Osteocyte (in vitro differentiated cells): ENCODE data around the gene ACADS. TPM values are rescaled to one million over a fixed set of nuclear protein-coding genes. Genes with fewer than 3 reads are reported as not detected.

ENCODE experiments used
- DNase-seq: peaks from one replicate; pipeline ENCODE4 v3.0.0; 2021; ENCODE audit warnings: mixed read lengths; ENCODE audit not compliant: unreplicated experiment; ENCODE audit errors: extremely low spot score
- H3K27ac Mint-ChIP-seq: one replicate; pipeline ENCODE4 v1.8.0; 2021; ENCODE audit warnings: mild to moderate bottlenecking, mixed read lengths; ENCODE audit not compliant: unreplicated experiment
- H3K27me3 Mint-ChIP-seq: one replicate; pipeline ENCODE4 v1.8.0; 2021; ENCODE audit warnings: mixed read lengths; ENCODE audit not compliant: unreplicated experiment
- H3K36me3 Mint-ChIP-seq: one replicate; pipeline ENCODE4 v1.8.0; 2021; ENCODE audit warnings: mixed read lengths; ENCODE audit not compliant: unreplicated experiment
- H3K4me1 Mint-ChIP-seq: one replicate; pipeline ENCODE4 v1.8.0; 2021; ENCODE audit warnings: mixed read lengths; ENCODE audit not compliant: unreplicated experiment
- H3K4me3 Mint-ChIP-seq: one replicate; pipeline ENCODE4 v1.8.0; 2021; ENCODE audit warnings: mild to moderate bottlenecking, moderate library complexity, mixed read lengths; ENCODE audit not compliant: unreplicated experiment
- H3K9me3 Mint-ChIP-seq: one replicate; pipeline ENCODE4 v1.8.0; 2021; ENCODE audit warnings: mixed read lengths; ENCODE audit not compliant: unreplicated experiment
- CTCF ChIP-seq: fragments of 200-600 bp; sonication (generic); IDR thresholded peaks from 2 replicates; pipeline ENCODE4 v1.5.0; 2021; ENCODE audit warnings: antibody characterized with exemption, mild to moderate bottlenecking, moderate library complexity
- total RNA-seq: library from RNA; stranded (reverse); gene quantifications from 2 replicates; pipeline ENCODE4 v1.2.1, GENCODE V29; 2021

The ACADS gene
- total RNA-seq, 1 donor from 2014 or later = 4.9 TPM

DNA sequence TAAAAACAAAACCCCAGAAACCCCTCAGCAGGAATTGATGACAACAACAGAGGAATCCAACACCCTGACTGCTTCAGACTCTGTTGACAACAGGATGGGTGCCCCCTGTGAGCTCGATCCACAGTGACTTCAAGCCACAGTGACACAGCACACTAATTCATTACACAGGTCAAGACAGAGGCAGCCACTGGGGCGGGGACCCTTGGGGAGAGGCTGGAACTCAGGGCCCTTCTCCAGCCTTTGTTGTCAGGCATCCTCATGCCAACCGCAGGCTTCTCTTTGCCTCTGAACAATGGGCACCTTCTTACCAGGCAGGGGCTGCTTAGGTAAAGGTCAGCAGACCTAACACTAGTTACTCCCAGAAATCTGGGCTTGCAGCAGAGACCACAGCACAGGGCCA is 37.6 kb downstream of the ACADS start:
- peak overlapping the region; percentile 38 for H3K27ac Mint-ChIP-seq
- H3K9me3 Mint-ChIP-seq = no peaks in the 10 kb centered on the region
- no peak for TF ChIP-seq CTCF
- no peak for DNase-seq
- H3K4me1 Mint-ChIP-seq = peaks cover 23% of the 10 kb centered on the region
- peaks cover 46% of the 10 kb centered on the region for H3K36me3 Mint-ChIP-seq
- no peak overlapping the region for H3K4me3 Mint-ChIP-seq
- no peaks in the 10 kb centered on the region for H3K27me3 Mint-ChIP-seq

GRCh38 chr12:120764816-120765215 is 39.2 kb downstream of the ACADS start:
- peaks cover 23% of the 10 kb centered on the region for H3K4me1 Mint-ChIP-seq
- no peaks in the 10 kb centered on the region for H3K27me3 Mint-ChIP-seq
- H3K9me3 Mint-ChIP-seq = no peaks in the 10 kb centered on the region
- H3K27ac Mint-ChIP-seq = no peak overlapping the region
- H3K4me3 Mint-ChIP-seq = no peak overlapping the region
- H3K36me3 Mint-ChIP-seq = peaks cover 52% of the 10 kb centered on the region
- DNase-seq = no peak
- no peak for TF ChIP-seq CTCF

GRCh38 chr12:120766566-120766965 is 40.9 kb downstream of the ACADS start:
- H3K4me1 Mint-ChIP-seq = peaks cover 25% of the 10 kb centered on the region
- H3K36me3 Mint-ChIP-seq = peaks cover 47% of the 10 kb centered on the region
- no peak overlapping the region for H3K27ac Mint-ChIP-seq
- no peaks in the 10 kb centered on the region for H3K9me3 Mint-ChIP-seq
- no peak for TF ChIP-seq CTCF
- DNase-seq = no peak
- no peaks in the 10 kb centered on the region for H3K27me3 Mint-ChIP-seq
- no peak overlapping the region for H3K4me3 Mint-ChIP-seq

- no peak overlapping the region for H3K4me3 Mint-ChIP-seq
- DNase-seq = no peak
Observed at GRCh38 chr12:120767071-120768024, 41.7 kb downstream of the ACADS start.

More at GRCh38 chr12:120767071-120768024, 41.7 kb downstream of the ACADS start:
- H3K27me3 Mint-ChIP-seq = no peaks in the 10 kb centered on the region
- H3K36me3 Mint-ChIP-seq = peaks cover 47% of the 10 kb centered on the region
- TF ChIP-seq CTCF = no peak
- H3K4me1 Mint-ChIP-seq = peaks cover 22% of the 10 kb centered on the region
- no peaks in the 10 kb centered on the region for H3K9me3 Mint-ChIP-seq
- no peak overlapping the region for H3K27ac Mint-ChIP-seq
